ENCODE measurements around the gene CCDC97. TPM values are rescaled to one million over a fixed set of nuclear protein-coding genes. Genes with fewer than 3 reads are reported as not detected.
A peak's percentile ranks its signal among the peaks of the same experiment; 100 is the strongest.

The CCDC97 gene
- 10 to 100 TPM; 18.7 to 24.3 TPM for total RNA-seq
- polyA plus RNA-seq: 10 to 100 TPM in 1 of 2 donors, 1 to 10 TPM in 1; 7.0 to 10.8 TPM
- long read RNA-seq, donor 1, partial matches to known transcripts: 10 of 32 reads
- long read RNA-seq, donor 1, other reads (novel, unspliced or antisense): 21 of 32 reads
- long read RNA-seq, donor 2, partial matches to known transcripts: 1 of 18 reads
- long read RNA-seq, donor 2, other reads (novel, unspliced or antisense): 14 of 18 reads

DNA sequence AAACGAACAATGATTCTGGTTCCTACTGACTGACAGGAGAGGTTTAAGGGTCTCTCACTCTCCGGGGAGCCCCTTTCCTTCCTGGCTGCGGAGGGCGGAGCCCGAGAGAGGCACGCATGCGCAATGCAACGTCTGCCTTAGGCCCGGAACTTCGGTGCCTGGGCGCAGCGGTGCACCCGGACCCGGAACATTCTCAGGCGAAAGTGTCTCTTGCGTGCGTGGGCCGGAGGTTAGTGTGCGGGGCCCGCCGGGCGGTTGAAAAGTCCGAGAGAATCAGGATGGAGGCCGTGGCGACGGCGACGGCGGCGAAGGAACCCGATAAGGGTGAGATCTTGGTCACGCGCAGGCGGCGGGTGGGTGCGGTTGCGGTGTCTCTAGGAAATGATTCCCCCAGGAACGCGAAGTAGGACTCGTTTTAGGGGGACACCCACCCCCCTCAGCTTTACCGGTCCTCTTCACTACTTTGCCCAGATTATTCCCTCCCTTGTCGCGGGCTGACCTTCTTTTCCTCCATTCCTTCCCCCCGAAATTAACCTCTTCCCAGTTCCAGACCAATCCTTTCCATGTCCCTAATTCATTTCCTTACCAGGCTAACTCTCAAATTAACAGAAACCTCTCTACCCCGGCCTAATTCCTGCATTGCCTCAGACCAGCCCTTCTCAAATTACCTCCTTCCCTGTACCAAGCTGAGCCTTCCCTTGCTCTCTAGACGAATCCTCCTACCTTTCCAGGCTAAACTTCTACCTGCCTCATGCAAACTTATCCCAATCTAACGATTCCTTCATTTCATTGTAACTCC lies at the start of gene CCDC97:
Gene CCDC97, plus strand, starts transcription at position 140 of the 799 bp plus-strand sequence. Its CDS starts 139 bp downstream, at position 279.
- Histone ChIP-seq H3K9me3 (ENCODE audit: control insufficient read depth, low read length) (no peaks in the 10 kb centered on the region), H3K4me3 (ENCODE audit: low read length in 2 of 2) (peak within 1 kb of the TSS; percentile 67 to 88), H3K27ac (ENCODE audit: low read depth in 1 of 2, low read length in 2 of 2) (peak within 1 kb of the TSS; percentile 50 to 92), H3K4me1 (ENCODE audit: control insufficient read depth in 1 of 2, insufficient read depth in 2 of 2, low read length in 2 of 2) (no peaks in the 10 kb centered on the region), H3K36me3 (ENCODE audit: control insufficient read depth in 1 of 2, insufficient read depth in 2 of 2, low read length in 1 of 2) (peaks cover 2 to 6% of the 10 kb centered on the region in 2 donors), H3K27me3 (ENCODE audit: control insufficient read depth in 1 of 2, insufficient read depth in 2 of 2, low read length in 1 of 2) (no peaks in the 10 kb centered on the region)
- WGBS, 2 donors: 0 to 1% methylated on average over 46 to 47 of the region's 47 CpGs
- DNase-seq (peak; percentile 91 to 96), ATAC-seq (ENCODE audit: low FRiP score) (peak; percentile 93)
- intact Hi-C loops (cut with DNase I): loop anchor here in 1 of 2 donors (1.0 to 5.0 kb wide), 2 partner anchors 15 to 42 kb away; partner anchors contain the start of gene TGFB1

DNA sequence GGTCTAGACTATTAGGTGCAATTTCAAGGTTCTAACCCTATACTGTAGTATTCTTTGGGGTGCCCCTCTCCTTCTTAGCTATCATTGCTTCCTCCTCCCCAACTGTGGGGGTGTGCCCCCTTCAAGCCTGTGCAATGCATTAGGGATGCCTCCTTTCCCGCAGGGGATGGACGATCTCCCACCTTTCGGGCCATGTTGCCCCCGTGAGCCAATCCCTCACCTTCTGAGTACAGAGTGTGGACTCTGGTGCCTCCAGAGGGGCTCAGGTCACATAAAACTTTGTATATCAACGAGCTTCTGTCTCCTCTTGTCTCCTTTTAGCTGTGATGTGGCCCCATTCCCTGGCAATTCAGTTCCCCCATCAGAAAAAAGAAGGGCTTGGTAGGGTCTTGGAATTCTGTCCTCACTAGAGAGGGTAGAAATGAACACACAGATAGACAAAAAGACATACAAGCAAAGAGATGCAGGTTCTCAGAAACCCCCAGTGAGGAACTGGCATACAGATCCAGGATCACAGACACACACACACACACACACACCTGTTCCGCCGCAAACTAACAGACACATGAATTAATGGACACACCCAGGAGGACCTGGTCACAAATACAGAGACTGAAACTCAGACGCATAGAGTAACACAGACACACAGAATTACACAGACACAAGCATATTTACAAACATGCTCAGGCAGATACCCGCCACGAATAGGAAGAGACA lies 48.3 kb upstream of the CCDC97 start:
- Histone ChIP-seq H3K36me3 (ENCODE audit: control insufficient read depth in 1 of 2, insufficient read depth in 2 of 2, low read length in 1 of 2) (peaks cover 4 to 8% of the 10 kb centered on the region in 2 donors), H3K27ac (ENCODE audit: low read depth in 1 of 2, low read length in 2 of 2) (peak overlapping the region; percentile 0 to 77), H3K4me3 (ENCODE audit: low read length in 2 of 2) (peak overlapping the region; percentile 22 to 63), H3K9me3 (ENCODE audit: control insufficient read depth, low read length) (no peaks in the 10 kb centered on the region), H3K4me1 (ENCODE audit: control insufficient read depth in 1 of 2, insufficient read depth in 2 of 2, low read length in 2 of 2) (no peaks in the 10 kb centered on the region), H3K27me3 (ENCODE audit: control insufficient read depth in 1 of 2, insufficient read depth in 2 of 2, low read length in 1 of 2) (no peaks in the 10 kb centered on the region)
- intact Hi-C loops (cut with DNase I): loop anchor here (1.0 to 5.0 kb wide), 4 partner anchors 34 to 57 kb away; no protein-coding TSS in a partner anchor
- DNase-seq: no peak
- ATAC-seq (ENCODE audit: low FRiP score): no peak
- WGBS, 2 donors: 49% methylated on average over 10 of the region's 10 CpGs

DNA sequence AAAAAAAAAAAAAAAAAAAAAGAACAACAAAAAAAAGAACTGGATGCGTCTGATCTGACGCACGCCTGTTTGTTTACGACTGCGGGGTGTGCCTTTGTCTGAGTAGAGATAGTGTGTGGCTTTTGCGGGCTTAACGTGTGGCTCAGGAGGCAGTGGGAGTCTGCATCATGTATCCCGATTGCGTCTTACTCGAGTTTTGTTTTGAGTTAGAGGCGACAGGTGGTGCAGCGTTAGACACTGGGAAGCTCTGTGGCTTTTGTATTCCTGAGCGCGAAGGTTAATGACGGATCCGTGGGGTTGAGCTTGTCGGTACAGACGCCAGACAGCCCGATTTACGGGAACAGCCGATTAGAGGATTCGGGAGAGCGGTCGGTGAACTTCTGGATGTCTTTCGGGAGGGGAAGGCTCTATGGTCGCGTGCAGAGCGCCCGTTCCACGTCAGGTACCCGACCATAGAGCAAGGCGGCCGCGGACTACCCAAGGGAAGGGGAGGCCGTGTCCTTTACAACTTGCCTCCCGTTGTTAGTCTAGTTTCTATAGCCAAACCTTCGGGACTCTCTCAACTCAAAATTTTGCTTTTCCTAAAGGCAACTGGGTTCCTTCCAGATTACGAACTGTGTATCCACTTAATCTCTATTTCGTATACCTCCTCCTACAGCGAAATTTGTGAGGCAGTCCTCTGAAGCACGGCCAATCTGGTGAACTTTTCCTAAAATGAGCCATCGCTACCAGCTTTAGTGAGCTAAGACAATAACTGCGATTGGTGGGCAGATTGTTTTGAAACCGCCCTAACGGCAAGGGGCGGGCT lies 46.7 kb upstream of the CCDC97 start:
- Histone ChIP-seq H3K27ac (ENCODE audit: low read depth in 1 of 2, low read length in 2 of 2) (peak overlapping the region; percentile 91 to 100), H3K9me3 (ENCODE audit: control insufficient read depth, low read length) (no peaks in the 10 kb centered on the region), H3K27me3 (ENCODE audit: control insufficient read depth in 1 of 2, insufficient read depth in 2 of 2, low read length in 1 of 2) (no peaks in the 10 kb centered on the region), H3K36me3 (ENCODE audit: control insufficient read depth in 1 of 2, insufficient read depth in 2 of 2, low read length in 1 of 2) (peaks cover 0 to 5% of the 10 kb centered on the region in 2 donors), H3K4me1 (ENCODE audit: control insufficient read depth in 1 of 2, insufficient read depth in 2 of 2, low read length in 2 of 2) (no peaks in the 10 kb centered on the region), H3K4me3 (ENCODE audit: low read length in 2 of 2) (peak overlapping the region; percentile 59 to 90)
- intact Hi-C loops (cut with DNase I): loop anchor here in 1 of 2 donors (2.0 to 5.0 kb wide), 2 partner anchors 36 to 58 kb away; no protein-coding TSS in a partner anchor
- peak; percentile 55 for ATAC-seq (ENCODE audit: low FRiP score)
- DNase-seq: peak; percentile 77 to 86
- WGBS, 2 donors: 0% methylated on average over 45 to 46 of the region's 46 CpGs

DNA sequence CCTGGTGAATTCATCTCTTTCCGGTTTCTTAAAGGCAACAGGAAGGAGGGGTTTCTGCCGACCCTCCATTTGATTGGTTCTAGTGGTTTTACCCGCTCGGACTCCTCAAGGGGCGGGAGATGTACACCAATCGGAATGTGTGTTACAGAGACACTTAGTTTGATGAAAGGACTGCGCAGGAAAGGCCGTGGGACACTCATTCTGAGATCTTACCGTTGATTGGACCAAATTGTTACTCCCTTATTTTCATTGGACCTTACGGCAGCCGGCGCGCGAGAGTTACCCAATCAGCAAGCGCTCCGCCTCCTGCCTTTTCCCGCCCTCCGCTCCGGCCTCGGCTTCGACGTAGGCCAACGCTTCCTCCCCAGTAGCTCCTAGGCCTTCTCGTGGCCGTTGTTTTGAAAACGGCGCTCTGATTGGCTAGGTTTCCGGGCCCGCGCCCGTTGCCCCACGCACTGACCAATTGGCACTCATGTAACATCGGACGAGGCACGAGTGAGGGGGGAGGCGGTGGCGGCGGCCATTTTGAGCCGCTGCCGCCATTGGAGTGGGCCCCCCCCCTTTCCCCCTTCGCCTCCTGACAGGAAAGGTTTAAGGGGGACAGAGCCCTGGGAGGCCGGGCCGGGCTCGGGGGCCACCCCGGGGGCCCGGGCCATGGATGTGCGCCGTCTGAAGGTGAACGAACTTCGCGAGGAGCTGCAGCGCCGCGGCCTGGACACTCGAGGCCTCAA lies 46.0 kb upstream of the CCDC97 start, which contains the start of gene HNRNPUL1:
Gene HNRNPUL1, plus strand, starts transcription at position 523 of the 731 bp plus-strand sequence. Its CDS starts 132 bp downstream, at position 655.
- 0 to 1% methylated on average over 55 of the region's 55 CpGs for WGBS, 2 donors
- intact Hi-C loops (cut with DNase I): loop anchor here (2.0 to 5.0 kb wide), 3 partner anchors 37 to 59 kb away; no protein-coding TSS in a partner anchor
- Histone ChIP-seq H3K27me3 (ENCODE audit: control insufficient read depth in 1 of 2, insufficient read depth in 2 of 2, low read length in 1 of 2) (no peaks in the 10 kb centered on the region), H3K4me3 (ENCODE audit: low read length in 2 of 2) (peak within 1 kb of the TSS; percentile 73 to 90), H3K36me3 (ENCODE audit: control insufficient read depth in 1 of 2, insufficient read depth in 2 of 2, low read length in 1 of 2) (peaks cover 0 to 4% of the 10 kb centered on the region in 2 donors), H3K27ac (ENCODE audit: low read depth in 1 of 2, low read length in 2 of 2) (peak within 1 kb of the TSS; percentile 91 to 100), H3K9me3 (ENCODE audit: control insufficient read depth, low read length) (no peaks in the 10 kb centered on the region), H3K4me1 (ENCODE audit: control insufficient read depth in 1 of 2, insufficient read depth in 2 of 2, low read length in 2 of 2) (no peaks in the 10 kb centered on the region)
- ATAC-seq (ENCODE audit: low FRiP score) (peak; percentile 93), DNase-seq (peak; percentile 99)

DNA sequence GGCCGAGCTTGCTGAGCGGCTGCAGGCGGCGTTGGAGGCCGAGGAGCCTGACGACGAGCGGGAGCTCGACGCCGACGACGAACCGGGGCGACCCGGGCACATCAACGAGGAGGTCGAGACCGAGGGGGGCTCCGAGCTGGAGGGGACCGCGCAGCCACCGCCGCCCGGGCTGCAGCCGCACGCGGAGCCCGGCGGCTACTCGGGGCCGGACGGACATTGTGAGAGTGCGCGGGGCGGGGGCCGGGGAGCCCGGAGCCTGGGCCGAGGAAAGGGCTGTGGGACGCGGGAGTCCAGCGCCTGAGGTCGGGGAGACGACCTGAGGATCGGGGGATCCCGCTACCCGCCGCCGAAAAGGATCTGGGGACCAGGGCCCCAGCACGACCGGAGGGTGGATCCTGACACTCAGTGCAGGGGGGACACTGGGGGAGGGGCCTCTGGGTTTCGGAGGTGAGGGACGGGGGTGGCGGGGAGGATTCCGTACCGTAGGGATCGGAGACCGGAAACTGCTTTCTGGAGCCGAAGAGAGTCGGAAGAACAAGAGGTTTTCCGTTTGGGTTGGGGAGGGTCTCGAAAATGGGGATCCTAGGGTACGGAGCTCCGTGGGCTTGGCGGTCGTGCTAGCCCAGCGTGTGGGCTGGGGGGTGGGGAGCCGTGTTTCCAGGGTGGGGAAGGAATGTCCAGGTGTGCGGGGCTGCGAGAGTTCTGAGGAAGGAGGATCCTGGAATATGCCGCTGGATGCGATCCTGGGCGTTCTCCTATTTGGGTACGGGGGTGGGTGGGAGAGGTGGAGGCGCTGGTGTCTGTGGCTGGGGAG lies 45.2 kb upstream of the CCDC97 start:
- H3K4me3 ChIP-seq (ENCODE audit: low read length in 2 of 2): peak overlapping the region; percentile 69 to 73
- peaks cover 0 to 1% of the 10 kb centered on the region in 2 donors for H3K36me3 ChIP-seq (ENCODE audit: control insufficient read depth in 1 of 2, insufficient read depth in 2 of 2, low read length in 1 of 2)
- H3K4me1 ChIP-seq (ENCODE audit: control insufficient read depth in 1 of 2, insufficient read depth in 2 of 2, low read length in 2 of 2): no peaks in the 10 kb centered on the region
- no peak for ATAC-seq (ENCODE audit: low FRiP score)
- H3K27me3 ChIP-seq (ENCODE audit: control insufficient read depth in 1 of 2, insufficient read depth in 2 of 2, low read length in 1 of 2): no peaks in the 10 kb centered on the region
- intact Hi-C loops (cut with DNase I): loop anchor here (2.0 to 5.0 kb wide), 3 partner anchors 37 to 44 kb away; no protein-coding TSS in a partner anchor
- DNase-seq: peak; percentile 65 to 83
- peak overlapping the region; percentile 89 to 91 for H3K27ac ChIP-seq (ENCODE audit: low read depth in 1 of 2, low read length in 2 of 2)
- WGBS, 2 donors: 0% methylated on average over 71 to 75 of the region's 75 CpGs
- no peaks in the 10 kb centered on the region for H3K9me3 ChIP-seq (ENCODE audit: control insufficient read depth, low read length)

DNA sequence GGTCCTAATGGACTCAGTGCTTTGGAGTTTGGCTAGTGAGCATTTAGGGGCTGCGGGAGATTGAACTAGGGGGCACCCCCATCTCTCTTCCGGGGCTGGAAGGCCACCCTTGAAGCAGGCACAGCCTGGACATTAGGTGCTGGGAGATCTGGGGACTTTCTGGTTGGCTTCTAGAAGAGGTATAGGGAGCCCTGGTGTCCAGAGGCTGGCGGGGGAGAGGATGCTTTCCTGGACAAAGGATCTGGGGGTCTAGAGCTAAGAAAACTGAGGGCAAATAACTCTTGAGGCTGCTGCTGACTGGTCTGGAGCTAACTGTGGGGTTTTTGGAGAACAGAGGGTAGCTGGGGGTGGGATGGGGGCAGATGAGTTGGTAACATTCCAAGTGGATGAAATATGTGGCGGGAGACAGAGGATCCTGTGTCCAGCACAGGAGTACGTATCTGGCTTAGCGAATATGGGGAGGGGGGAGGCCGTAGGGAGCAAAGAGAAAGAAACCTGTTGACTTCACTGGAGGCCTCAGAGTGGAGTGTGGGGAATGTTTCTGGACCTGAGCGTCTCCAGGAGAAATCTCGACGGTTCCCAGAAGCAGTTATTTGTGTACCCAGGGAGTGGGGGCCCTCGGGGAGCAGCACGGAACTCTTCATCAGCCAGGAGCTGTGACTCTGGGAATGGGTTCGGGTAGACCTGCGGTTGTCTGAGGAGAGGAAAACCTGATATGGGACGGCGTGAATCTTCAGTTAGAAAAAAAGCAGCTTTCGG lies 44.4 kb upstream of the CCDC97 start:
- no peaks in the 10 kb centered on the region for H3K36me3 ChIP-seq (ENCODE audit: control insufficient read depth in 1 of 2, insufficient read depth in 2 of 2, low read length in 1 of 2)
- intact Hi-C loops (cut with DNase I): loop anchor here (2.0 to 5.0 kb wide), 2 partner anchors 42 to 43 kb away; no protein-coding TSS in a partner anchor
- 5 to 7% methylated on average over 17 of the region's 17 CpGs for WGBS, 2 donors
- H3K4me1 ChIP-seq (ENCODE audit: control insufficient read depth in 1 of 2, insufficient read depth in 2 of 2, low read length in 2 of 2): no peaks in the 10 kb centered on the region
- no peaks in the 10 kb centered on the region for H3K27me3 ChIP-seq (ENCODE audit: control insufficient read depth in 1 of 2, insufficient read depth in 2 of 2, low read length in 1 of 2)
- H3K9me3 ChIP-seq (ENCODE audit: control insufficient read depth, low read length): no peaks in the 10 kb centered on the region
- peak overlapping the region; percentile 69 to 73 for H3K4me3 ChIP-seq (ENCODE audit: low read length in 2 of 2)
- H3K27ac ChIP-seq (ENCODE audit: low read depth in 1 of 2, low read length in 2 of 2): peak overlapping the region in 1 of 2 donors; percentile 32
- no peak for ATAC-seq (ENCODE audit: low FRiP score)
- no peak for DNase-seq

All from aorta (tissue), 5 donors.